ENCODE results near the gene DEPDC5.
"Not testable (repeated sequence)": the region's sequence is repeated elsewhere in the genome, so short reads cannot be mapped to it uniquely, and the experiment has no call there.

The DEPDC5 gene

GRCh38 chr22:31800861-31801260 is 47.0 kb downstream of the DEPDC5 start:
- in situ Hi-C loops (cut with HindIII; ENCODE audit: low pct_ligation_motif_present, low pct_unique_long_range_greater_than_20kb, low sequenced_read_pairs); DNase-seq: not testable (repeated sequence)

- no peak for DNase-seq
- in situ Hi-C loops (cut with HindIII; ENCODE audit: low pct_ligation_motif_present, low pct_unique_long_range_greater_than_20kb, low sequenced_read_pairs) = no loop called here
Observed at GRCh38 chr22:31802575-31802974, 48.8 kb downstream of the DEPDC5 start.

- DNase-seq = no peak
- in situ Hi-C loops (cut with HindIII; ENCODE audit: low pct_ligation_motif_present, low pct_unique_long_range_greater_than_20kb, low sequenced_read_pairs) = no loop called here
Observed at GRCh38 chr22:31806751-31807150, 52.9 kb downstream of the DEPDC5 start.

GRCh38 chr22:31812977-31813605 is 59.3 kb downstream of the DEPDC5 start:
- in situ Hi-C loops (cut with HindIII; ENCODE audit: low pct_ligation_motif_present, low pct_unique_long_range_greater_than_20kb, low sequenced_read_pairs) = no loop called here
- no peak for DNase-seq

GRCh38 chr22:31813898-31814297 is 60.1 kb downstream of the DEPDC5 start:
- in situ Hi-C loops (cut with HindIII; ENCODE audit: low pct_ligation_motif_present, low pct_unique_long_range_greater_than_20kb, low sequenced_read_pairs); DNase-seq: not testable (repeated sequence)

- no peak for DNase-seq
- in situ Hi-C loops (cut with HindIII; ENCODE audit: low pct_ligation_motif_present, low pct_unique_long_range_greater_than_20kb, low sequenced_read_pairs) = no loop called here
Observed at GRCh38 chr22:31814942-31815341, 61.1 kb downstream of the DEPDC5 start.

- DNase-seq; in situ Hi-C loops (cut with HindIII; ENCODE audit: low pct_ligation_motif_present, low pct_unique_long_range_greater_than_20kb, low sequenced_read_pairs): not testable (repeated sequence)
Observed at GRCh38 chr22:31815383-31815814, 61.6 kb downstream of the DEPDC5 start.

- DNase-seq = no peak
Observed at GRCh38 chr22:31816750-31817149, 62.9 kb downstream of the DEPDC5 start.

GRCh38 chr22:31818481-31819392 is 64.9 kb downstream of the DEPDC5 start:
- DNase-seq = peak; percentile 46
- in situ Hi-C loops (cut with HindIII; ENCODE audit: low pct_ligation_motif_present, low pct_unique_long_range_greater_than_20kb, low sequenced_read_pairs) = no loop called here

More at GRCh38 chr22:31816750-31817149, 62.9 kb downstream of the DEPDC5 start:
- in situ Hi-C loops (cut with HindIII; ENCODE audit: low pct_ligation_motif_present, low pct_unique_long_range_greater_than_20kb, low sequenced_read_pairs) = no loop called here

- in situ Hi-C loops (cut with HindIII; ENCODE audit: low pct_ligation_motif_present, low pct_unique_long_range_greater_than_20kb, low sequenced_read_pairs) = no loop called here
- no peak for DNase-seq
Observed at GRCh38 chr22:31820655-31821054, 66.8 kb downstream of the DEPDC5 start.

- in situ Hi-C loops (cut with HindIII; ENCODE audit: low pct_ligation_motif_present, low pct_unique_long_range_greater_than_20kb, low sequenced_read_pairs) = no loop called here
- DNase-seq = no peak
Observed at GRCh38 chr22:31821572-31821971, 67.8 kb downstream of the DEPDC5 start.

- in situ Hi-C loops (cut with HindIII; ENCODE audit: low pct_ligation_motif_present, low pct_unique_long_range_greater_than_20kb, low sequenced_read_pairs) = no loop called here
- no peak for DNase-seq
Observed at GRCh38 chr22:31822523-31822922, 68.7 kb downstream of the DEPDC5 start.

GRCh38 chr22:31825513-31825912 is 71.7 kb downstream of the DEPDC5 start:
- no peak for DNase-seq
- in situ Hi-C loops (cut with HindIII; ENCODE audit: low pct_ligation_motif_present, low pct_unique_long_range_greater_than_20kb, low sequenced_read_pairs) = no loop called here

- in situ Hi-C loops (cut with HindIII; ENCODE audit: low pct_ligation_motif_present, low pct_unique_long_range_greater_than_20kb, low sequenced_read_pairs) = no loop called here
Observed at GRCh38 chr22:31826443-31826842, 72.6 kb downstream of the DEPDC5 start.

GRCh38 chr22:31828739-31829138 is 74.9 kb downstream of the DEPDC5 start:
- no peak for DNase-seq
- in situ Hi-C loops (cut with HindIII; ENCODE audit: low pct_ligation_motif_present, low pct_unique_long_range_greater_than_20kb, low sequenced_read_pairs) = no loop called here

More at GRCh38 chr22:31826443-31826842, 72.6 kb downstream of the DEPDC5 start:
- no peak for DNase-seq

- DNase-seq = peak; percentile 89
Observed at GRCh38 chr22:31829505-31829904, 75.7 kb downstream of the DEPDC5 start.

GRCh38 chr22:31830721-31831070 is 76.9 kb downstream of the DEPDC5 start:
- in situ Hi-C loops (cut with HindIII; ENCODE audit: low pct_ligation_motif_present, low pct_unique_long_range_greater_than_20kb, low sequenced_read_pairs) = no loop called here
- no peak for DNase-seq

More at GRCh38 chr22:31829505-31829904, 75.7 kb downstream of the DEPDC5 start:
- in situ Hi-C loops (cut with HindIII; ENCODE audit: low pct_ligation_motif_present, low pct_unique_long_range_greater_than_20kb, low sequenced_read_pairs) = no loop called here

- no peak for DNase-seq
- in situ Hi-C loops (cut with HindIII; ENCODE audit: low pct_ligation_motif_present, low pct_unique_long_range_greater_than_20kb, low sequenced_read_pairs) = no loop called here
Observed at GRCh38 chr22:31833930-31834329, 80.1 kb downstream of the DEPDC5 start.

- no peak for DNase-seq
- in situ Hi-C loops (cut with HindIII; ENCODE audit: low pct_ligation_motif_present, low pct_unique_long_range_greater_than_20kb, low sequenced_read_pairs) = no loop called here
Observed at GRCh38 chr22:31836010-31836409, 82.2 kb downstream of the DEPDC5 start.

GRCh38 chr22:31838917-31839316 is 85.1 kb downstream of the DEPDC5 start:
- in situ Hi-C loops (cut with HindIII; ENCODE audit: low pct_ligation_motif_present, low pct_unique_long_range_greater_than_20kb, low sequenced_read_pairs) = no loop called here
- no peak for DNase-seq

All from ACHN (cell line).